Brain microvascular endothelial cell (primary cell): ENCODE measurements around the gene PHLDA1.

Experiments
- DNase-seq: peaks from one replicate; pipeline ENCODE4 v3.0.0-alpha.2; 2020
- H3K27ac ChIP-seq: fragments of 250-450 bp; sonication (Bioruptor Pico); 2 replicates; pipeline ENCODE4 v1.5.1; 2020; ENCODE audit warnings: mild to moderate bottlenecking, moderate library complexity
- H3K27me3 ChIP-seq: fragments of 250-450 bp; sonication (Bioruptor Pico); replicated peaks from 2 replicates; pipeline ENCODE4 v1.5.1; 2020; ENCODE audit warnings: mild to moderate bottlenecking
- H3K36me3 ChIP-seq: fragments of 250-450 bp; sonication (Bioruptor Pico); replicated peaks from 2 replicates; pipeline ENCODE4 v1.5.1; 2020; ENCODE audit warnings: mild to moderate bottlenecking
- H3K4me3 ChIP-seq: 2 replicates; pipeline ENCODE4 v1.5.1; 2011; ENCODE audit warnings: low read depth, mild to moderate bottlenecking, control low read depth, low read length, moderate library complexity
- CTCF ChIP-seq: IDR thresholded peaks from 2 replicates; pipeline ENCODE4 v1.5.1; 2011; ENCODE audit warnings: low read depth, mild to moderate bottlenecking, moderate library complexity, low read length, control low read depth, inconsistent platforms; ENCODE audit errors: missing control alignments
- in situ Hi-C: cut with HindIII; loops from 2 replicates; pipeline ENCODE4 v1.10.0; 2017; ENCODE audit warnings: low sequenced_read_pairs, low pct_ligation_motif_present

PHLDA1 gene

GRCh38 chr12:76013603-76014002 lies 18.0 kb downstream of the PHLDA1 start:
- TF ChIP-seq CTCF: no peak
- Histone ChIP-seq H3K36me3 (no peaks in the 10 kb centered on the region), H3K27me3 (no peaks in the 10 kb centered on the region), H3K4me3 (no peak overlapping the region), H3K27ac (no peak overlapping the region)
- in situ Hi-C loops: no loop called here
- DNase-seq: no peak

DNA sequence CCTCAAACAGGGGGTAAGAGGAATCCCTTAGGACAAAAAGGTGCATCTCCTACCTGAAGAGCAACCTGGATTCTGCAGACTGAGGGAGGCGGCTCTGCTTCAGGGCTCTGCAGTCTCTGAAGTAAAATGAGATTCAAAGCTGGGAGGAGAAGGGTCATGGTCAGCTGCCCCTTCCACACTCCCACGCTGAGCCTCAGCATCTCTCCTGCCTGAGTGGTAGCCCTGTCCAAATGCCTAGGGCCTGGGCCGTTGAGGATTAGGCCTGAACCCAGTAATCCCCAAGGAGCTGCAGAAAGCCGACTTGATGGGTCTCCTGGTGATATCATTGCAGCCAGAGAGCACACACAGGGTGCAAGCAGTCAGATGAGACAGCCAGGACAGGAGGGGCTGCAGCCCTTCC lies 18.9 kb downstream of the PHLDA1 start:
- H3K27me3 ChIP-seq: no peaks in the 10 kb centered on the region
- no peak for DNase-seq
- H3K27ac ChIP-seq: no peak overlapping the region
- no peaks in the 10 kb centered on the region for H3K36me3 ChIP-seq
- no peak for TF ChIP-seq CTCF
- in situ Hi-C loops: no loop called here
- H3K4me3 ChIP-seq: no peak overlapping the region

DNA sequence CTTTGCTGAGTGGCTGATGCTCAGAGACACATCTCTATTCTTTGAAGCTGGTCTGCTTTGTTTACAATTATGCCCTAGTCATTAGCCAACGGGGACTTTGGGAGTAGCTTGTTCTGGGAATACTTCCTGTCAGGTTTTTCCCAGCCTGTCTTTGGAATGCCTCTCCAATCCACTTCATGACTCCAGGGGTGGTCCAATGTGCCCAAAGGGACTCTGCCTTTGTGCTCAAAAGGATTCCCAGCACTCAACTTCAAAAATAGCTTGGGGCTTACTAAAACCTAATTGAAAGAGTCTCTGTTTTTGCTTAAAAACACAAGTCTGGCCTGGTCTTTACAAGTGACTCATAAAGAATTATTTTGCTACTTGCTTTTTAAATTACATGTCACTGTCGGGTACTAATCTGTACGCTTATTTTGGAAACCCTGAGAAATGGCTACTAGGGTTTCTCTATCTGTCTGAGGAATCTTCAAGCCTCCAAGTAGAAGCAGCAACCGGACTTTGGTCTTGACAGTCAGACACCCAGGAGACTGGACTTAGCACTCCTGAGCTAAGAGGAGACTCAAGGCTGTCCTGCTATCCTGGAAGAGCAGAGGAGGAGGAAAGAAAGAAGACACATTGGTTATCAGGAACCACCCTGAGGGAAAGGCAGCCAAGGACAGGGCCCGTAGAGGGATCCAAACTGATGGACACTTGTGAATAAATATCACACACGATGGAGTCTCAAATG lies 20.7 kb downstream of the PHLDA1 start:
- no peaks in the 10 kb centered on the region for H3K27me3 ChIP-seq
- no peak overlapping the region for H3K27ac ChIP-seq
- no peak overlapping the region for H3K4me3 ChIP-seq
- in situ Hi-C loops: no loop called here
- no peaks in the 10 kb centered on the region for H3K36me3 ChIP-seq
- no peak for TF ChIP-seq CTCF
- DNase-seq: no peak

DNA sequence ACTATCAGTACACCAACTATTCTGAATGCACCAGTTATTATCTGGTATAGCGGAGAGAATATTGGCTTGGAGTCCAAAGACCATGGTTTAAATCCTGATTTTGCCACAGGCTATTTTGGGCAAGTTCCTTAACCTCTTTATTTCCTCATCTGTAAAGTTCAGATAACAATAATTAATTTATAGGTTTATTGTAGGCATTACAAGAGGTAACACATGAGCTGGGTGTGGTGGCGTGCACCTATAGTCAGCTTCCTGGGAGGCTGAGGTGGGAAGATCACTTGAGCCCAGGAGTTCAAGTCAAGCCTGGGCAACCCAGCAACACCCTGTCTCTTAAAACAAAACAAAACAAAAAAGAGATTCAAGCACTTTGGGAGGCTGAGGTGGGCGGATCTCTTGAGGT lies 23.1 kb downstream of the PHLDA1 start:
- no peak for TF ChIP-seq CTCF
- DNase-seq: no peak
- Histone ChIP-seq H3K27ac (no peak overlapping the region), H3K27me3 (no peaks in the 10 kb centered on the region), H3K4me3 (no peak overlapping the region), H3K36me3 (no peaks in the 10 kb centered on the region)
- in situ Hi-C loops: no loop called here

- no peak for DNase-seq
- no peaks in the 10 kb centered on the region for H3K27me3 ChIP-seq
- no peaks in the 10 kb centered on the region for H3K36me3 ChIP-seq
- H3K27ac ChIP-seq: no peak overlapping the region
- in situ Hi-C loops: no loop called here
- no peak for TF ChIP-seq CTCF
- H3K4me3 ChIP-seq: no peak overlapping the region
Observed at GRCh38 chr12:76007640-76008039, 23.9 kb downstream of the PHLDA1 start.
